Thyroid gland (tissue), 4 donors: ENCODE results near the gene SLC19A1. TPM values are rescaled to one million over a fixed set of nuclear protein-coding genes. Genes with fewer than 3 reads are reported as not detected.

Experiments used
- DNase-seq, 2 donors: peaks; one replicate each; pipeline ENCODE4 v3.0.0-alpha.2; 2019
- H3K27ac ChIP-seq, 3 donors: fragments of 200-600 bp; sonication (generic); 1 replicate in 2 of 3; 2 replicates in 1 of 3; pipeline ENCODE4 v1.5.1; 2016 to 2019; ENCODE audit warnings: mild to moderate bottlenecking in 1 of 3, moderate library complexity in 1 of 3
- H3K27me3 ChIP-seq: fragments of 200-600 bp; sonication (generic); one replicate; pipeline ENCODE4 v1.5.1; 2019
- H3K36me3 ChIP-seq, 2 donors: fragments of 200-600 bp; sonication (generic); one replicate each; pipeline ENCODE4 v1.5.1; 2016 to 2019
- H3K4me1 ChIP-seq, 2 donors: fragments of 200-600 bp; sonication (generic); one replicate each; pipeline ENCODE4 v1.5.1; 2017 to 2019
- H3K4me3 ChIP-seq, 3 donors: fragments of 200-600 bp; sonication (generic); replicated peaks in 1 of 3; 1 replicate in 2 of 3; 2 replicates in 1 of 3; pipeline ENCODE4 v1.5.1; 2016; ENCODE audit warnings: mild to moderate bottlenecking in 1 of 3
- H3K9me3 ChIP-seq: fragments of 200-600 bp; sonication (generic); one replicate; pipeline ENCODE4 v1.5.1; 2017
- CTCF ChIP-seq, 6 experiments: fragments of 200-600 bp in 3 of 6; fragments of 450-650 bp in 3 of 6; sonication (generic) in 3 of 6; IDR thresholded peaks; one replicate each; pipeline ENCODE4 v1.5.1; 2016 to 2019; ENCODE audit warnings: antibody characterized with exemption in 6 of 6, mild to moderate bottlenecking in 2 of 6, inconsistent platforms in 1 of 6, moderate library complexity in 1 of 6
- POLR2A ChIP-seq, 2 donors: fragments of 450-650 bp; IDR thresholded peaks; one replicate each; pipeline ENCODE4 v1.6.1; 2017; ENCODE audit warnings: antibody characterized with exemption in 2 of 2, mild to moderate bottlenecking in 2 of 2, moderate library complexity in 1 of 2
- WGBS, 2 donors: methylation state at CpG; one replicate each; pipeline ENCODE4 v1.1.5; 2017; 5-methylcytosine and 5-hydroxymethylcytosine counted together
- intact Hi-C: fragments of 100-400 bp; cut with DNase I; formaldehyde crosslinking; loops from one replicate; pipeline ENCODE4 v1.15.1; 2023
- total RNA-seq, 4 donors: library from RNA; depleted of rRNA; stranded (reverse); fragments of >200 nt; gene quantifications; one replicate each; pipeline ENCODE4 v1.2.3, GENCODE V29; 2016

The SLC19A1 gene
- total RNA-seq, 4 donors from 2014 or later = 7.6 to 15.5 (median 12.2) TPM

- Histone ChIP-seq H3K36me3 (no peaks in the 10 kb centered on the region), H3K4me3 (no peak overlapping the region), H3K9me3 (no peaks in the 10 kb centered on the region), H3K27ac (no peak overlapping the region), H3K4me1 (no peaks in the 10 kb centered on the region), H3K27me3 (no peaks in the 10 kb centered on the region)
- WGBS, 2 donors = 97% methylated on average over 5 of the region's 5 CpGs
- intact Hi-C loops = no loop called here
- no peak for DNase-seq
- TF ChIP-seq CTCF (IDR thresholded peaks at IDR 0.05) (no peak), POLR2A (IDR thresholded peaks at IDR 0.05) (no peak)
These were observed 80.9 kb downstream of the SLC19A1 start for GRCh38 chr21:45461369-45461750.

DNA sequence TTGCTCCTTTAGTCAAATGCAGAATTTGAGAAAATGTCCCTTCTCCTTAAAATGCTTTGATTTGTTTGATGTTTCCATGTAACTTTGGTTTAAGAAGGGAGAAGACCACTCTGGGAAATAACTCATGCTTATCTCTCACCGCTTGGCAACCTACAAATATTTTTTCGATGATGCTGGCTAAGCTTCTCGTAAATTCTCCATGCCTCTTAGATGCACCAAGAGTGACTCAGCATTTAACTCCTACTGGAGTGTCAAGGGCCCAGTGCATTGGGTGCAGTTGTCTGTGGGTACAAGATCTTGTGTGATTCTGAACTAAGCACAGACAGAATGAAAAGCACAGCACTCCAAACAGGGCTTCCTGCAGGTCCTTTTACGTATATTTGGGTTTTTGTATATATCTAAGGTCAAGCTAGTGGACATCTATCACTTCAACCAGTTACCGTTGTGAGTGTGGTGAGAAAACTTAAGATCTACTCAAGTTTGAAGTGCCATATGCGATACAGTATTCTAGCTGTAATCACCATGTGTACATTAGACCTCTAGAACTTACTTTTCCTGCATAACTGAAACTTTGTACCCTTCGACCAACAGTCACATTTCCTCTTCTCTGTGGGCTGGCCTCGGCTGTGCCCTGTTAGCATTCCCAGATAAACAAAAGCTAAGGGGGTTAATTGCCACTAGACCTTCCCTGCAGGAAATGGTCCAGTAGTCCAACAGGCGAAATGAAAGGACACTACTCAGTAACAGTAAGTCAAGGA lies 81.5 kb downstream of the SLC19A1 start:
- no peaks in the 10 kb centered on the region for H3K27me3 ChIP-seq
- no peak overlapping the region for H3K27ac ChIP-seq
- DNase-seq = no peak
- no peaks in the 10 kb centered on the region for H3K36me3 ChIP-seq
- TF ChIP-seq POLR2A (IDR thresholded peaks at IDR 0.05) = no peak
- TF ChIP-seq CTCF (IDR thresholded peaks at IDR 0.05) = no peak
- no peaks in the 10 kb centered on the region for H3K4me1 ChIP-seq
- WGBS, 2 donors = 86 to 91% methylated on average over 9 of the region's 9 CpGs
- H3K9me3 ChIP-seq = no peaks in the 10 kb centered on the region
- no peak overlapping the region for H3K4me3 ChIP-seq
- intact Hi-C loops = no loop called here

DNA sequence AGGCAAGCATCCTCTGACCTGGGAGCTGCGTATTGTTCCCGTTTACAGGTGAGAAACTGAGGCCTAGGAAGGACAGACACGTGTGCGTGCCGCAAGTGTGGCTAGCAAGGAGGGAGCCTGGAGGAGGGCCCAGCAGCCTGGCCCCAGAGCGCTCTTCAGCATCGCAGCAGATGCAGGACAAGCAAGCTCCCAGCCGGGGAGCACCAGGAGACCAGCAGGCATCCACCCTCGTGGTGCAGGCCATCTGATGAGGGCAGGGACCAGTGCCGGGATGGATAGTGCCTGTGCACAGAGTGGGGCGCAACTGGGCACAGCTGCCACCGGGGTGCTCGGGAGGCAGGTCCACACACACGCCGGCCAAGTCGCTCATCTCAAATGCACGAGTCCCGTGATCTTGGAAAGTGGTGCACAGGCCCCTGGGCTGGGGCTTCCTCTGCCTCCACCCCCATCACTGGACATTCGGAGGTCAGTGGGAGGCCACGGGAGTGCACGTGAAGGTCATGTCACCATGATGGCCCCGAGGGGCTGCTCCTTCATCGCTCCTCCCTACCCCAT lies 82.2 kb downstream of the SLC19A1 start:
- Histone ChIP-seq H3K4me3 (no peak overlapping the region), H3K27me3 (no peaks in the 10 kb centered on the region), H3K36me3 (no peaks in the 10 kb centered on the region), H3K27ac (no peak overlapping the region), H3K4me1 (peaks cover 0 to 2% of the 10 kb centered on the region in 2 donors), H3K9me3 (no peaks in the 10 kb centered on the region)
- no peak for DNase-seq
- whole genome bisulfite sequencing, 2 donors = 96% methylated on average over 13 to 23 of the region's 23 CpGs
- intact Hi-C loops = no loop called here
- TF ChIP-seq POLR2A (IDR thresholded peaks at IDR 0.05) = no peak
- no peak for TF ChIP-seq CTCF (IDR thresholded peaks at IDR 0.05)

DNA sequence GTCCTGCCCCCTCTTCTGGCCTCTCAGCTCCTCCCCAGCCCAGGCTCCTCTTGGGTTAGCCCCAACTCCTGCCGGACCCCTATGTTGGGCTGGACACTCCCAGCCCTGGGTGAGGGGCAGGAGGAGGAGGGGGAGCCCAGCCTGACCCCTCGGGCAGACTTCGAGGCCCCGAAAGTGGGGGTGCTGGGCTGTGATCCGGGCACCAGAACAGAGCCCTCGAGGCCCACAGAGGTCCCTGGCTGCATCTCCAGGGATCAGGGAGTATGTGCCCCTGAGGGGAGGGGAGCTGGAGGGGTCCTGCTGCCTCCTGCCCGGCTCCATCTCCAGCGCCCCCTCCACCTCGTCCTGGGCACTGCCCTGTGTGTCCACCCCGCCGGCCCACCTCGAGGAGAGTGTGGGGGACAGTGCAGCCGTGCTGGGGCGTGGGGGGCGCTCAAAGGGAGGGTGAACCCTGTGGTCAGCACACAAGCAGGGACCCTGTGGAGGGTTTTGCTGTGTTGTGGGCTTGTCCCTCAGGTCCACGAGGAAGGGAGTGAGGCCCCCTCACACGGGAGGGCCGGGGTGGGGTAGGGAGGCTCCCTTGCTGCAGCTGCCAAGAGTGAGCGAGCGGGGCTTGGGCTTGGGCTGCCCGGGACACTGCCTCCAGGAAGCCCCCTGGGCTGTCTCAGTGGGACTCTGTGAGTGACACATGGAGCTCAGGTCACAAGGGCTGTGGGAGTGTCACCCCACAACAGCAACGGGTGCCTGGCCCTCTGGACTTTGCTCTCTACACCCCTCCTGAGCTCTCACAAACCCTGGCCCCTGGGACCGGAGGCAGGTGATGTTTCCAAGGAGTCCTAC lies 82.8 kb downstream of the SLC19A1 start:
- intact Hi-C loops = no loop called here
- 85 to 93% methylated on average over 12 to 14 of the region's 23 CpGs for WGBS, 2 donors
- TF ChIP-seq POLR2A (IDR thresholded peaks at IDR 0.05) (no peak), CTCF (IDR thresholded peaks at IDR 0.05) (no peak)
- Histone ChIP-seq H3K9me3 (no peaks in the 10 kb centered on the region), H3K36me3 (no peaks in the 10 kb centered on the region), H3K4me3 (no peak overlapping the region), H3K27me3 (no peaks in the 10 kb centered on the region), H3K4me1 (peaks cover 0 to 8% of the 10 kb centered on the region in 2 donors), H3K27ac (no peak overlapping the region)
- no peak for DNase-seq
